Mucosa of rectum (tissue), 2 donors: ENCODE results near the gene HSD11B1L.

ENCODE experiments used
- H3K27ac ChIP-seq, 2 donors: one replicate each; pipeline ENCODE4 v1.7.0; 2013; ENCODE audit warnings: inconsistent platforms in 2 of 2, low read depth in 2 of 2, low read length in 2 of 2
- H3K27me3 ChIP-seq, 2 donors: one replicate each; pipeline ENCODE4 v1.7.0; 2013; ENCODE audit warnings: low read length in 2 of 2; ENCODE audit not compliant: control insufficient read depth in 2 of 2, insufficient read depth in 2 of 2
- H3K36me3 ChIP-seq, 2 donors: one replicate each; pipeline ENCODE4 v1.7.0; 2013; ENCODE audit warnings: low read length in 2 of 2; ENCODE audit not compliant: control insufficient read depth in 2 of 2, insufficient read depth in 2 of 2
- H3K4me1 ChIP-seq, 2 donors: one replicate each; pipeline ENCODE4 v1.7.0; 2013; ENCODE audit warnings: low read length in 2 of 2, mild to moderate bottlenecking in 1 of 2; ENCODE audit not compliant: control insufficient read depth in 2 of 2, insufficient read depth in 2 of 2
- H3K4me3 ChIP-seq, 2 donors: one replicate each; pipeline ENCODE4 v1.7.0; 2013; ENCODE audit warnings: low read length in 2 of 2
- H3K9ac ChIP-seq, 2 donors: one replicate each; pipeline ENCODE4 v1.7.0; 2013; ENCODE audit warnings: low read length in 2 of 2, low read depth in 1 of 2, mild to moderate bottlenecking in 1 of 2
- H3K9me3 ChIP-seq, 2 donors: one replicate each; pipeline ENCODE4 v1.7.0; 2013; ENCODE audit warnings: low read length in 2 of 2; ENCODE audit not compliant: control insufficient read depth in 2 of 2
- donor health status: healthy.
- donor health status: Normal muscosa, but diverticular disease.

Gene HSD11B1L

GRCh38 chr19:5692723-5693194, 11.9 kb downstream of the HSD11B1L start:
- Histone ChIP-seq H3K36me3 (peaks cover 45 to 52% of the 10 kb centered on the region in 2 donors), H3K27ac (no peak overlapping the region), H3K27me3 (no peaks in the 10 kb centered on the region), H3K9ac (no peak overlapping the region), H3K4me3 (no peak overlapping the region), H3K4me1 (peaks cover 16 to 24% of the 10 kb centered on the region in 2 donors), H3K9me3 (no peaks in the 10 kb centered on the region)

- H3K27me3 ChIP-seq: no peaks in the 10 kb centered on the region
- no peak overlapping the region for H3K27ac ChIP-seq
- H3K9ac ChIP-seq: no peak overlapping the region
- no peak overlapping the region for H3K4me3 ChIP-seq
- no peaks in the 10 kb centered on the region for H3K9me3 ChIP-seq
- peaks cover 46 to 57% of the 10 kb centered on the region in 2 donors for H3K36me3 ChIP-seq
- H3K4me1 ChIP-seq: peaks cover 16 to 24% of the 10 kb centered on the region in 2 donors
These were observed 12.7 kb downstream of the HSD11B1L start for GRCh38 chr19:5693195-5694166.

- no peak overlapping the region for H3K9ac ChIP-seq
- no peak overlapping the region for H3K27ac ChIP-seq
- no peaks in the 10 kb centered on the region for H3K9me3 ChIP-seq
- H3K27me3 ChIP-seq: no peaks in the 10 kb centered on the region
- H3K4me3 ChIP-seq: no peak overlapping the region
- peaks cover 52 to 64% of the 10 kb centered on the region in 2 donors for H3K36me3 ChIP-seq
- peaks cover 16 to 24% of the 10 kb centered on the region in 2 donors for H3K4me1 ChIP-seq
These were observed 13.5 kb downstream of the HSD11B1L start for GRCh38 chr19:5694167-5694955.

- Histone ChIP-seq H3K27me3 (no peaks in the 10 kb centered on the region), H3K4me1 (peaks cover 16 to 21% of the 10 kb centered on the region in 2 donors), H3K27ac (no peak overlapping the region), H3K36me3 (peaks cover 52 to 64% of the 10 kb centered on the region in 2 donors), H3K9ac (no peak overlapping the region), H3K9me3 (no peaks in the 10 kb centered on the region), H3K4me3 (no peak overlapping the region)
These were observed 14.3 kb downstream of the HSD11B1L start for GRCh38 chr19:5694956-5695648.

- no peak overlapping the region for H3K27ac ChIP-seq
- peaks cover 52 to 64% of the 10 kb centered on the region in 2 donors for H3K36me3 ChIP-seq
These were observed 14.9 kb downstream of the HSD11B1L start for GRCh38 chr19:5695649-5696195.

GRCh38 chr19:5696196-5697021, 15.6 kb downstream of the HSD11B1L start:
- no peak overlapping the region for H3K27ac ChIP-seq
- no peaks in the 10 kb centered on the region for H3K27me3 ChIP-seq
- H3K4me1 ChIP-seq: peaks cover 9 to 12% of the 10 kb centered on the region in 2 donors
- H3K9me3 ChIP-seq: no peaks in the 10 kb centered on the region
- no peak overlapping the region for H3K9ac ChIP-seq
- H3K4me3 ChIP-seq: no peak overlapping the region
- H3K36me3 ChIP-seq: peaks cover 52 to 64% of the 10 kb centered on the region in 2 donors

More at GRCh38 chr19:5695649-5696195, 14.9 kb downstream of the HSD11B1L start:
- no peaks in the 10 kb centered on the region for H3K27me3 ChIP-seq
- no peaks in the 10 kb centered on the region for H3K9me3 ChIP-seq
- H3K4me1 ChIP-seq: peaks cover 15 to 19% of the 10 kb centered on the region in 2 donors
- H3K9ac ChIP-seq: no peak overlapping the region
- H3K4me3 ChIP-seq: no peak overlapping the region

- H3K4me1 ChIP-seq: peaks cover 3 to 5% of the 10 kb centered on the region in 2 donors
- H3K27me3 ChIP-seq: no peaks in the 10 kb centered on the region
- H3K4me3 ChIP-seq: no peak overlapping the region
- H3K27ac ChIP-seq: no peak overlapping the region
- no peak overlapping the region for H3K9ac ChIP-seq
- no peaks in the 10 kb centered on the region for H3K9me3 ChIP-seq
- peaks cover 46 to 60% of the 10 kb centered on the region in 2 donors for H3K36me3 ChIP-seq
These were observed 16.4 kb downstream of the HSD11B1L start for GRCh38 chr19:5697022-5697889.

- Histone ChIP-seq H3K36me3 (peaks cover 38 to 52% of the 10 kb centered on the region in 2 donors), H3K4me1 (no peaks in the 10 kb centered on the region)
These were observed 17.2 kb downstream of the HSD11B1L start for GRCh38 chr19:5697890-5698634.

More at GRCh38 chr19:5697890-5698634, 17.2 kb downstream of the HSD11B1L start:
- H3K9me3 ChIP-seq: no peaks in the 10 kb centered on the region
- H3K27me3 ChIP-seq: no peaks in the 10 kb centered on the region
- no peak overlapping the region for H3K27ac ChIP-seq
- H3K4me3 ChIP-seq: no peak overlapping the region
- no peak overlapping the region for H3K9ac ChIP-seq
